H9 (cell line): Measurements from ENCODE around the gene KIR3DL2. TPM values are rescaled to one million over a fixed set of nuclear protein-coding genes. Genes with fewer than 3 reads are reported as not detected.
"Not testable (repeated sequence)": the region's sequence is repeated elsewhere in the genome, so short reads cannot be mapped to it uniquely, and the experiment has no call there.

Experiments
- DNase-seq: peaks from one replicate; pipeline ENCODE4 v3.0.0-alpha.2; 2017
- H2AFZ ChIP-seq: one replicate; pipeline ENCODE4 v1.6.1; 2013; ENCODE audit warnings: mild to moderate bottlenecking, low read length, control low read depth, moderate library complexity
- H2AK5ac ChIP-seq: 2 replicates; pipeline ENCODE4 v1.6.1; 2013; ENCODE audit warnings: low read length, control low read depth, mixed read lengths; ENCODE audit not compliant: insufficient read length
- H2BK120ac ChIP-seq: one replicate; pipeline ENCODE4 v1.6.1; 2013; ENCODE audit warnings: low read depth, mild to moderate bottlenecking, low read length, control low read depth, inconsistent platforms; ENCODE audit not compliant: poor library complexity, severe bottlenecking
- H2BK12ac ChIP-seq: 2 replicates; pipeline ENCODE4 v1.6.1; 2013; ENCODE audit warnings: low read length, control low read depth, mixed read lengths, low read depth; ENCODE audit not compliant: insufficient read length
- H2BK15ac ChIP-seq: 2 replicates; pipeline ENCODE4 v1.6.1; 2013; ENCODE audit warnings: low read depth, low read length, control low read depth
- H2BK20ac ChIP-seq: one replicate; pipeline ENCODE4 v1.6.1; 2013; ENCODE audit warnings: low read depth, mild to moderate bottlenecking, low read length, control low read depth, inconsistent platforms; ENCODE audit not compliant: poor library complexity, severe bottlenecking
- H2BK5ac ChIP-seq: 2 replicates; pipeline ENCODE4 v1.6.1; 2013; ENCODE audit warnings: low read length, control low read depth, mixed read lengths; ENCODE audit not compliant: insufficient read length
- H3K14ac ChIP-seq: 2 replicates; pipeline ENCODE4 v1.6.1; 2013; ENCODE audit warnings: low read length, control low read depth; ENCODE audit not compliant: insufficient read depth
- H3K18ac ChIP-seq: 2 replicates; pipeline ENCODE4 v1.6.1; 2013; ENCODE audit warnings: low read depth, mild to moderate bottlenecking, mixed read lengths, low read length, control low read depth; ENCODE audit not compliant: insufficient read length
- H3K23ac ChIP-seq: 2 replicates; pipeline ENCODE4 v1.6.1; 2013; ENCODE audit warnings: low read length, control low read depth, mixed read lengths, low read depth; ENCODE audit not compliant: insufficient read length
- H3K23me2 ChIP-seq: 2 replicates; pipeline ENCODE4 v1.6.1; 2013; ENCODE audit warnings: low read depth, mild to moderate bottlenecking, mixed read lengths, low read length, control low read depth; ENCODE audit not compliant: insufficient read length, poor library complexity, severe bottlenecking
- H3K27ac ChIP-seq: 2 replicates; pipeline ENCODE4 v1.5.1; 2013; ENCODE audit warnings: low read length, control low read depth, mixed read lengths, low read depth; ENCODE audit not compliant: insufficient read length
- H3K27me3 ChIP-seq: 2 replicates; pipeline ENCODE4 v1.6.1; 2013; ENCODE audit warnings: low read length, control low read depth, inconsistent platforms; ENCODE audit not compliant: insufficient read depth
- H3K4ac ChIP-seq: 2 replicates; pipeline ENCODE4 v1.6.1; 2013; ENCODE audit warnings: low read depth, mild to moderate bottlenecking, control low read depth, inconsistent platforms, low read length, moderate library complexity
- H3K4me1 ChIP-seq: 2 replicates; pipeline ENCODE4 v1.6.1; 2013; ENCODE audit warnings: low read length, control low read depth, inconsistent platforms; ENCODE audit not compliant: insufficient read depth
- H3K4me2 ChIP-seq: 2 replicates; pipeline ENCODE4 v1.6.1; 2013; ENCODE audit warnings: low read length, control low read depth, mixed read lengths; ENCODE audit not compliant: insufficient read length, insufficient read depth
- H3K56ac ChIP-seq: 2 replicates; pipeline ENCODE4 v1.6.1; 2013; ENCODE audit warnings: low read depth, mild to moderate bottlenecking, mixed read lengths, low read length, control low read depth; ENCODE audit not compliant: insufficient read length
- H3K79me1 ChIP-seq: 2 replicates; pipeline ENCODE4 v1.6.1; 2013; ENCODE audit warnings: low read depth, mild to moderate bottlenecking, moderate library complexity, low read length, control low read depth, inconsistent platforms; ENCODE audit not compliant: insufficient read depth, poor library complexity, severe bottlenecking
- H3K79me2 ChIP-seq: 2 replicates; pipeline ENCODE4 v1.6.1; 2013; ENCODE audit warnings: low read length, control low read depth, inconsistent platforms; ENCODE audit not compliant: insufficient read depth
- H3K9ac ChIP-seq: 2 replicates; pipeline ENCODE4 v1.6.1; 2013; ENCODE audit warnings: low read length, control low read depth, mixed read lengths; ENCODE audit not compliant: insufficient read length; ENCODE audit errors: extremely low read depth
- H3K9me3 ChIP-seq: one replicate; pipeline ENCODE4 v1.6.1; 2013; ENCODE audit warnings: low read depth, low read length, inconsistent platforms; ENCODE audit not compliant: control insufficient read depth
- H3T11ph ChIP-seq: one replicate; pipeline ENCODE4 v1.6.1; 2013; ENCODE audit warnings: mild to moderate bottlenecking, low read length, control low read depth, inconsistent platforms
- H4K20me1 ChIP-seq: one replicate; pipeline ENCODE4 v1.6.1; 2013; ENCODE audit not compliant: control insufficient read depth, insufficient read length, insufficient read depth
- H4K5ac ChIP-seq: 2 replicates; pipeline ENCODE4 v1.6.1; 2013; ENCODE audit warnings: low read depth, mild to moderate bottlenecking, mixed read lengths, low read length, control low read depth; ENCODE audit not compliant: insufficient read length
- H4K8ac ChIP-seq: replicated peaks from 2 replicates; pipeline ENCODE4 v1.6.1; 2013; ENCODE audit warnings: low read length, control low read depth, mixed read lengths, low read depth; ENCODE audit not compliant: insufficient read length
- H4K91ac ChIP-seq: 2 replicates; pipeline ENCODE4 v1.6.1; 2013; ENCODE audit warnings: low read depth, mild to moderate bottlenecking, moderate library complexity, mixed read lengths, low read length, control low read depth; ENCODE audit not compliant: insufficient read length
- H3K27ac Mint-ChIP-seq, 3 experiments: 2 replicates in 2 of 3; 3 replicates in 1 of 3; pipeline ENCODE4 v1.8.0; 2020 to 2021; ENCODE audit warnings: mixed read lengths in 3 of 3, mild to moderate bottlenecking in 1 of 3, moderate library complexity in 1 of 3
- H3K27me3 Mint-ChIP-seq: 2 replicates; pipeline ENCODE4 v1.8.0; 2021; ENCODE audit warnings: low read depth, mild to moderate bottlenecking, moderate library complexity, mixed read lengths
- H3K36me3 Mint-ChIP-seq, 3 experiments: 2 replicates in 2 of 3; 3 replicates in 1 of 3; pipeline ENCODE4 v1.8.0; 2020 to 2021; ENCODE audit warnings: low read depth in 3 of 3, mixed read lengths in 3 of 3; ENCODE audit not compliant: insufficient read depth in 1 of 3
- H3K4me1 Mint-ChIP-seq, 2 experiments: 2 replicates each; pipeline ENCODE4 v1.8.0; 2020; ENCODE audit warnings: mixed read lengths in 2 of 2
- H3K4me3 Mint-ChIP-seq, 2 experiments: 2 replicates in 1 of 2; 3 replicates in 1 of 2; pipeline ENCODE4 v1.8.0; 2020 to 2021; ENCODE audit warnings: mild to moderate bottlenecking in 2 of 2, mixed read lengths in 2 of 2, moderate library complexity in 1 of 2
- H3K9me3 Mint-ChIP-seq, 2 experiments: 2 replicates in 1 of 2; 3 replicates in 1 of 2; pipeline ENCODE4 v1.8.0; 2020; ENCODE audit warnings: mild to moderate bottlenecking in 2 of 2, mixed read lengths in 2 of 2, moderate library complexity in 1 of 2
- WGBS: extraction: QIAGEN DNeasy Blood & Tissue Kit; methylation state at CpG from one replicate; pipeline ENCODE4 v1.1.7; 2013; ENCODE audit warnings: missing lambda C conversion rate, low lambda C conversion rate, mixed read lengths; ENCODE audit not compliant: insufficient read length; ENCODE audit errors: extremely low coverage; 5-methylcytosine and 5-hydroxymethylcytosine counted together
- total RNA-seq: library from RNA; stranded (reverse); gene quantifications from 2 replicates; pipeline ENCODE4 v1.2.1, GENCODE V29; 2021

KIR3DL2 gene
- total RNA-seq, 1 experiment from 2014 or later: not detected

DNA sequence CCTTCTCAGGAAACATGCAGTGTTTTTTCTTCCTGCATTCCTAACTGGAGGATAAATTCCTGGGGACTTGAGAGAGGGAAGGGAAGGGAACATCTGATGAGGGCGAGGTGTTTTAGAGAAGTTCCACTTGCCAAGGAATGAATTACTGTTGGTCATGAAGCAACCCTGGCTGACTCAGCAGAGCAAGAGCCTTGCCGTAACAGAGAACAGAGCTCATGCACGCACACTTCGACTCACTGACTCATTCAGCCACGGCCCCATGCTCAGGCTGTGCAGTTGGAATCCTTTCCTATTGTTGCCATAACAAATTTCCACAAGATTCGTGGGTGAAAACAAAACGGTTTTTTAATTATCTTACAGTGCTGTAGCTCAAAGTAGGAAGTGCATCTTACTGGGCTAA lies 24.9 kb upstream of the KIR3DL2 start:
- H2BK15ac ChIP-seq, DNase-seq, H4K20me1 ChIP-seq, H2BK120ac ChIP-seq, H4K91ac ChIP-seq, H3K4me1 Mint-ChIP-seq, H3K18ac ChIP-seq, H3K23me2 ChIP-seq, H3K79me2 ChIP-seq, H4K8ac ChIP-seq, H2BK12ac ChIP-seq, H3K56ac ChIP-seq, H3K23ac ChIP-seq, H3K27ac Mint-ChIP-seq, H3K79me1 ChIP-seq, H3K4me1 ChIP-seq, H3K27ac ChIP-seq, H3K4ac ChIP-seq, H3K4me3 Mint-ChIP-seq, H4K5ac ChIP-seq, H3K4me2 ChIP-seq, H2AK5ac ChIP-seq, H2AFZ ChIP-seq, H2BK20ac ChIP-seq, H3K27me3 Mint-ChIP-seq, H3K27me3 ChIP-seq, H2BK5ac ChIP-seq, H3T11ph ChIP-seq, H3K14ac ChIP-seq, H3K9ac ChIP-seq: not testable (repeated sequence)
- Mint-ChIP-seq H3K36me3 (peaks cover 0 to 35% (median 16%) of the 10 kb centered on the region in 3 experiments; a peak in 5 of 7 replicates), H3K9me3 (peaks cover 78 to 82% of the 10 kb centered on the region in 2 experiments)
- peaks cover 23% of the 10 kb centered on the region for H3K9me3 ChIP-seq
- WGBS: no CpG with 5 or more reads among the region's 7 CpGs

DNA sequence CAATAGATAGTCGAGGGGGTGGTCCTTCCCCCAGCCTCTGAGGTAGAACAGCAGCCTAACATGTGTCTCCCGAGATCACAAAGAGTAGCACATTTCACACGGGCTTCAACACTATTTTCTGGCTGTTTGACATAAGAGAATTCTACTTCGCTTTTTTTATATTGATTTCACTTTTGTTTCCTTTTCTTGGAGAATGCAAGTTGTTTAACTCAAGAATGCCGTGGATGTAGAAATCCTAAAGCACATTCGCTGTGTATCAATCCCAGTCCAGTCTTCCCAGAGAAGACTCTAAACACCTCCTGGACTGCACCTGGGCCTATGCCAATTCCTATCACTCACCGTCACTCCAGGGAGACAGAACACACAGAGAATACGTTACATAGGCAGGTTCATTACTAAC lies 22.2 kb upstream of the KIR3DL2 start:
- H4K5ac ChIP-seq: not testable (repeated sequence)
- WGBS: no CpG with 5 or more reads among the region's 8 CpGs

More for the DNA sequence above, 22.2 kb upstream of the KIR3DL2 start:
- H3K27me3 ChIP-seq, H4K20me1 ChIP-seq, H3K27me3 Mint-ChIP-seq, H3K4me3 Mint-ChIP-seq, H2BK12ac ChIP-seq, H2BK20ac ChIP-seq, H3K9ac ChIP-seq, H3K23me2 ChIP-seq, DNase-seq, H3K18ac ChIP-seq, H3K4me2 ChIP-seq, H3K9me3 ChIP-seq, H3K4me1 Mint-ChIP-seq, H3K4ac ChIP-seq, H2BK15ac ChIP-seq, H3K56ac ChIP-seq, H4K8ac ChIP-seq, H2AK5ac ChIP-seq, H4K91ac ChIP-seq, H3K4me1 ChIP-seq, H3K79me2 ChIP-seq, H3K27ac Mint-ChIP-seq, H3K14ac ChIP-seq, H3K23ac ChIP-seq, H3K79me1 ChIP-seq, H2BK5ac ChIP-seq, H2AFZ ChIP-seq, H3K27ac ChIP-seq, H3T11ph ChIP-seq, H2BK120ac ChIP-seq: not testable (repeated sequence)
- Mint-ChIP-seq H3K36me3 (peaks cover 5 to 26% (median 9%) of the 10 kb centered on the region in 3 experiments; a peak in 6 of 7 replicates), H3K9me3 (peaks cover 75 to 80% of the 10 kb centered on the region in 2 experiments)
